IMR-90 (cell line): ENCODE measurements around the gene RHBDD1. TPM values are rescaled to one million over a fixed set of nuclear protein-coding genes. Genes with fewer than 3 reads are reported as not detected.

Experiments
- ATAC-seq: fragments of 200-7000 bp; cut with Tn5 transposase; 2 replicates; pipeline ENCODE4 v1.9.1; 2020; ENCODE audit warnings: low read depth, mild to moderate bottlenecking, moderate library complexity
- BruUV-seq: library from RNA; stranded (reverse); fragments of 400-500 nt; replicated peaks from 2 replicates; lab custom pipeline; 2021; lab: Mats Ljungman, UMichigan
- CTCF ChIA-PET: fragments of 300-600 bp; formaldehyde crosslinking; extraction: SDS; loops from one replicate; lab custom pipeline; 2021; ENCODE audit warnings: antibody characterized with exemption; lab: Yijun Ruan, JAX
- POLR2A ChIA-PET: fragments of 300-600 bp; sonication (Branson Sonifier 250); formaldehyde crosslinking; loops from one replicate; lab custom pipeline; 2022; ENCODE audit warnings: antibody characterized with exemption; ENCODE audit not compliant: unreplicated experiment; lab: Charles Lee
- DNase-seq: peaks from one replicate; pipeline ENCODE4 v3.0.0; 2013
- H2AFZ ChIP-seq: replicated peaks from 2 replicates; pipeline ENCODE3; 2013; ENCODE audit warnings: low read length, mild to moderate bottlenecking; ENCODE audit not compliant: poor library complexity
- H2AK5ac ChIP-seq: 2 replicates; pipeline ENCODE4 v1.6.1; 2013; ENCODE audit warnings: low read depth, low read length, inconsistent platforms
- H2AK9ac ChIP-seq: replicated peaks from 2 replicates; pipeline ENCODE3; 2013; ENCODE audit warnings: mild to moderate bottlenecking, low read depth, low read length, moderate library complexity; ENCODE audit not compliant: poor library complexity
- H2BK120ac ChIP-seq: 2 replicates; pipeline ENCODE4 v1.6.1; 2013; ENCODE audit warnings: low read depth, low read length, inconsistent platforms
- H2BK15ac ChIP-seq: 3 replicates; pipeline ENCODE4 v1.6.1; 2013; ENCODE audit warnings: low read depth, low read length, inconsistent platforms
- H2BK20ac ChIP-seq: 2 replicates; pipeline ENCODE4 v1.6.1; 2013; ENCODE audit warnings: low read depth, mild to moderate bottlenecking, inconsistent platforms, low read length, moderate library complexity
- H2BK5ac ChIP-seq: 2 replicates; pipeline ENCODE4 v1.6.1; 2013; ENCODE audit warnings: mild to moderate bottlenecking, low read depth, low read length, inconsistent platforms; ENCODE audit not compliant: poor library complexity, severe bottlenecking
- H3K14ac ChIP-seq: replicated peaks from 2 replicates; pipeline ENCODE4 v1.6.1; 2013; ENCODE audit warnings: low read depth, low read length, inconsistent platforms
- H3K18ac ChIP-seq: 2 replicates; pipeline ENCODE4 v1.6.1; 2013; ENCODE audit warnings: low read depth, low read length, control low read depth
- H3K23ac ChIP-seq: 2 replicates; pipeline ENCODE4 v1.6.1; 2013; ENCODE audit warnings: low read depth, low read length, inconsistent platforms
- H3K27ac ChIP-seq: 2 replicates; pipeline ENCODE4 v1.5.1; 2013; ENCODE audit warnings: mild to moderate bottlenecking, control low read depth, low read length; ENCODE audit not compliant: insufficient read depth
- H3K27me3 ChIP-seq: 2 replicates; pipeline ENCODE4 v1.6.1; 2013; ENCODE audit warnings: low read length; ENCODE audit not compliant: control insufficient read depth, insufficient read depth
- H3K36me3 ChIP-seq: 2 replicates; pipeline ENCODE4 v1.6.1; 2013; ENCODE audit warnings: low read length, mixed read lengths; ENCODE audit not compliant: control insufficient read depth, insufficient read depth
- H3K4ac ChIP-seq: 2 replicates; pipeline ENCODE4 v1.6.1; 2013; ENCODE audit warnings: low read depth, low read length, inconsistent platforms
- H3K4me1 ChIP-seq: 2 replicates; pipeline ENCODE4 v1.6.1; 2013; ENCODE audit warnings: low read length, mixed read lengths; ENCODE audit not compliant: control insufficient read depth, insufficient read depth
- H3K4me2 ChIP-seq: 2 replicates; pipeline ENCODE4 v1.6.1; 2013; ENCODE audit warnings: low read depth, mild to moderate bottlenecking, control low read depth, low read length, moderate library complexity
- H3K4me3 ChIP-seq: 2 replicates; pipeline ENCODE4 v1.5.1; 2013; ENCODE audit warnings: low read depth, mild to moderate bottlenecking, control low read depth, low read length, moderate library complexity; ENCODE audit not compliant: insufficient read depth
- H3K56ac ChIP-seq: 2 replicates; pipeline ENCODE4 v1.6.1; 2013; ENCODE audit warnings: low read length, inconsistent platforms; ENCODE audit not compliant: insufficient read depth; ENCODE audit errors: extremely low read depth
- H3K79me1 ChIP-seq, 2 experiments: 2 replicates each; pipeline ENCODE4 v1.6.1; 2013; ENCODE audit warnings: low read length in 2 of 2, inconsistent platforms in 1 of 2, low read depth in 1 of 2
- H3K9ac ChIP-seq: 2 replicates; pipeline ENCODE4 v1.6.1; 2013; ENCODE audit warnings: low read depth, low read length, control low read depth
- H3K9me1 ChIP-seq: 2 replicates; pipeline ENCODE4 v1.6.1; 2013; ENCODE audit warnings: low read length, inconsistent platforms; ENCODE audit not compliant: insufficient read depth
- H3K9me3 ChIP-seq: 2 replicates; pipeline ENCODE4 v1.6.1; 2013; ENCODE audit warnings: low read length; ENCODE audit not compliant: control insufficient read depth, insufficient read depth
- H4K20me1 ChIP-seq: 2 replicates; pipeline ENCODE4 v1.6.1; 2013; ENCODE audit warnings: low read length, inconsistent platforms; ENCODE audit not compliant: insufficient read depth
- H4K5ac ChIP-seq: 2 replicates; pipeline ENCODE4 v1.6.1; 2013; ENCODE audit warnings: mild to moderate bottlenecking, low read depth, low read length, control low read depth
- H4K8ac ChIP-seq, 2 experiments: 2 replicates each; pipeline ENCODE4 v1.6.1; 2013; ENCODE audit warnings: low read depth in 2 of 2, low read length in 2 of 2, control low read depth in 1 of 2, inconsistent platforms in 1 of 2
- H4K91ac ChIP-seq: 2 replicates; pipeline ENCODE4 v1.6.1; 2013; ENCODE audit warnings: low read depth, low read length, inconsistent platforms; ENCODE audit not compliant: insufficient read depth
- CEBPB ChIP-seq: IDR thresholded peaks from 2 replicates; pipeline ENCODE4 v1.6.1; 2012; ENCODE audit warnings: low read depth, low read length, improper control_type of control experiment
- RCOR1 ChIP-seq: IDR thresholded peaks from 2 replicates; pipeline ENCODE4 v1.6.1; 2012; ENCODE audit warnings: mild to moderate bottlenecking, low read length, improper control_type of control experiment; ENCODE audit not compliant: insufficient replicate concordance
- WGBS, 2 experiments: methylation state at CpG; one replicate each; pipeline versions ENCODE4 v1.1.5 to v1.1.7; 2013; ENCODE audit warnings: missing lambda C conversion rate in 2 of 2; ENCODE audit not compliant: insufficient read length in 1 of 2; ENCODE audit errors: extremely low coverage in 2 of 2; 5-methylcytosine and 5-hydroxymethylcytosine counted together
- dilution Hi-C: fragments of 300-500 bp; cut with HindIII; formaldehyde crosslinking; loops from one replicate; pipeline ENCODE4 v1.14.3; 2018; ENCODE audit warnings: low sequenced_read_pairs; ENCODE audit not compliant: unreplicated experiment
- in situ Hi-C: fragments of 300-500 bp; cut with MboI; formaldehyde crosslinking; loops from 3 replicates; pipeline ENCODE4 v1.14.3; 2019; ENCODE audit warnings: low sequenced_read_pairs, inconsistent platforms, mixed read lengths
- intact Hi-C: fragments of 100-400 bp; cut with micrococcal nuclease; formaldehyde crosslinking; loops from 2 replicates; pipeline ENCODE4 v1.10.0; 2022
- polyA plus RNA-seq, 3 experiments: library from polyadenylated mRNA; depleted of rRNA; stranded (reverse); fragments of >200 nt; gene quantifications; 2 replicates each; pipeline ENCODE4 v1.2.3, GENCODE V29; 2012; ENCODE audit warnings: low replicate concordance in 1 of 3
- total RNA-seq: library from RNA; depleted of rRNA; stranded (reverse); fragments of >200 nt; gene quantifications from 2 replicates; pipeline ENCODE4 v1.2.3, GENCODE V29; 2012

The RHBDD1 gene
- total and polyA plus RNA-seq, 2 of the 4 experiments (the other 2 are of a cell fraction), result 9.7 to 14.0 TPM

DNA sequence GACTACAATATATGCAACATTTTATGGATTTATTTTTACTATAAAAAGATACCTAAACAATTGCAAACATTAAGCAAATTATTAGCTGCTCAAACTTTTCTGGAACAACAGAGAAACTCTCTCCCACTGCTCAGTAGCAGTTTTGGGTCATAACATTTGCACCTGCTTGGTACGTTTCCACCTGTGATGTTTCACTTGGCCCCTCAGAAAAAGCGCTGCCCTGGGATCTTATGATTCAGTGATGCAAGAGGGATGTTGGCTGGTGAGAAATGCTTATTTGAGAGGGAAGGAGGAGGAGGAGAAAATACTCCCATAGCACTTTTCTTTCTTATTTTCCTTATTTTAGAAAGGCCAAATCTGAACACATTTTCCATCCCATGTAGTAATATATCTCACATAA lies 45.4 kb upstream of the RHBDD1 start:
- Histone ChIP-seq H3K27ac (peak overlapping the region; percentile 90; the same call in 1 of the 2 replicates), H3K4ac (peak overlapping the region; percentile 87; the same call in 1 of the 2 replicates)

More for the DNA sequence above, 45.4 kb upstream of the RHBDD1 start:
- Histone ChIP-seq H4K20me1 (peaks cover 37% of the 10 kb centered on the region), H2AK5ac (0 out of 2 replicates have a peak overlapping the region, but pooled peaks have one; percentile 82), H2AK9ac (no peak overlapping the region), H2BK5ac (peak overlapping the region; percentile 79), H3K79me1 (peaks cover 0 to 15% of the 10 kb centered on the region in 2 experiments; a peak in 2 of 4 replicates), H3K14ac (peak overlapping the region; percentile 73), H3K36me3 (peaks cover 36% of the 10 kb centered on the region), H2BK120ac (peak overlapping the region; percentile 77; the same call in 1 of the 2 replicates), H4K5ac (no peak overlapping the region), H3K4me1 (peaks cover 8% of the 10 kb centered on the region), H2BK20ac (peak overlapping the region; percentile 30; the same call in 1 of the 2 replicates), H3K56ac (no peak overlapping the region), H4K8ac (peak overlapping the region; percentile 75 to 78; a peak in 3 of 4 replicates), H3K27me3 (no peaks in the 10 kb centered on the region), H4K91ac (peak overlapping the region; percentile 67; the same call in 1 of the 2 replicates), H3K9me3 (no peaks in the 10 kb centered on the region), H3K23ac (peak overlapping the region; percentile 88), H3K9me1 (peaks cover 10% of the 10 kb centered on the region; the same call in 1 of the 2 replicates), H3K18ac (no peak overlapping the region), H3K4me2 (peak overlapping the region; percentile 66), H2BK15ac (no peak overlapping the region), H3K9ac (peak overlapping the region; percentile 73; the same call in 1 of the 2 replicates), H2AFZ (no peak overlapping the region), H3K4me3 (no peak overlapping the region; the same call in 1 of the 2 replicates)
- no CpG with 5 or more reads among the region's 2 CpGs for WGBS, 2 experiments
- ChIA-PET CTCF (interaction anchor here (0.6 to 1.3 kb wide), 4 partner anchors 353 to 1117 kb away, joined by 3 to 5 read pairs (median 3); no protein-coding TSS in a partner anchor), POLR2A (interaction anchor here (0.6 kb wide), 2 partner anchors 305 to 599 kb away, joined by 3 read pairs; no protein-coding TSS in a partner anchor)
- dilution Hi-C loops, result no loop called here
- ATAC-seq (no peak), DNase-seq (peak; percentile 29)
- intact Hi-C loops, result loop anchor here (5.0 to 10.0 kb wide), 6 partner anchors 33 to 486 kb away; no protein-coding TSS in a partner anchor
- TF ChIP-seq RCOR1, result no peak
- TF ChIP-seq CEBPB, result 0 out of 2 replicates have a peak, but pooled peaks have one; percentile 36
- no TSS peak for BruUV-seq
- in situ Hi-C loops, result loop anchor here (5.0 to 25.0 kb wide), 3 partner anchors 136 to 1678 kb away; no protein-coding TSS in a partner anchor
